DLD1 (cell line): Measurements from ENCODE around the gene LRP8.
"Not testable (repeated sequence)": the region's sequence is repeated elsewhere in the genome, so short reads cannot be mapped to it uniquely, and the experiment has no call there.

Source experiments
- in situ Hi-C: cut with HindIII; loops from 2 replicates; pipeline ENCODE4 v1.10.0; 2017; ENCODE audit warnings: low sequenced_read_pairs

The LRP8 gene

DNA sequence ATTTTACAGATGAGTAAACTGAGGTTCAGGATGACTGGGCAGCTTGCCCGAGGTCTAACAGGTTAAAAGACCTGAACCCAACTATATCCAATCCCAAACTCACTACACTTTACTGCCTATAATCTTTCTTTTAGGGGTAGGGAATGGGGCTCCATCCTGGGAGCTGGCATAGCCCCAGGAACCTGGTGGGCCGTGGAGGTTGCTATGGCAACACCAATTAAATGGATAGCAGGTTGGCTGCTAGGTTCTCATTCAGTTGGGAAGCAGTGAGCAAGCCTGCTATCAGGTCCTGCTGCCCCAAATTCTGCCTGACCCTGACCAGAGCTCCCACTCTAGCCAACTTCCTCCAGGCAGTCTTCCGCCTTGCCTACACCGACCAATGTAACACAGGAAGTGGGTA lies 40.9 kb downstream of the LRP8 start:
- in situ Hi-C loops = no loop called here

DNA sequence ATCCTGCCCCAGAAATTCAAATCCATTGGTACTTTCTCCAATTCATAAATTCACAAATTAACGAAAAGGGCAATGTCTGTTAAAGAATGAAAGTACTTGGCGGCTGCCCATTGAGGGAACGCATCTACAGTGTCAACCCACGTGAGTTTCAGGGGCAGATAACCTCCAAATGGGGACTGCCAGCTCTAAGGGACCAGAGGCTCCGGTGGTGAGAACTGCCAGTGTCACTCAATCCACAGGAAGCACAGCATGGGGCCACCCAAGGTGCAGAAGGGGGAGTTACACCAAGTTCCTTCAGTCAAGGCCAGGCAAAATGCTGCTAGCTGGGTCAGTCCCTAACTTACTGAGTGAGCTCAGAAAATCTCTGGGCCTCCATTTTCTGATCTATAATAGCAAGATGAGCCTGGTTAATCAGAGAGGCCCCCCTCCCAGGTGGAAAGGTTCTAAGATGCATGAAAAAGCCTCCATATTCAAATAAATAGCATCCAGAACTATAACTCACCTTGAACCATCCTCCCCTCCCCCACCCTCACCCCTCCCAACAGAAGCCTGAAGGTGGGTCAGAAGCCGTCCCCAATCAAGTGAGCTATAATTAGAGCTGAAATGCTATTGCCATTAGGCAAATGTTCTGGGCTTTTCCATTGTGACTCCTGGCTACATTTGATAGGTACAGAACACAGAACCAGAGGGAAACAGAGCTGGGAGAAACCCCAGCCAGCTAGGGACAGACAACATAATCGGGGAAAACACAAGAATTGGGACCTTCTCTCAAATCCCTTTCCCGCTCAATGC lies 41.7 kb downstream of the LRP8 start:
- in situ Hi-C loops = no loop called here

DNA sequence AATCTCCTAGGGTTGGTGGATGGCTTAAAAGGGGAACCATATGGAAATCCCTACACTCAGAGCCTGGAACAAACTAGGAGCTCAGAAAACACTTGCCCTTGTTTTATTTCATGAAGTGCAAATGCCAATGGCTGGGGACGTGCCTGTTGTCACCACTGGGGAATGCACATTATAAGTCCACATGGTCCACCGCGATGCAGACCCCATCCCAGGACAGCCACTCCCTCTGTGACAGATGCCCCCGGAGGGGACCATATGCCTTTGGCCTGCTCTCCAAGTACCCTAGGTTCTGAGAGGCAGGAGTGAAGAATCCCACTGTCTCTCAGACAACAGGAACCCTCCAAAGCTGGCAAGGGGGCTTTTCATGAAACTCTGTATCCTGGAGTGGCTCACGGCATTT lies 42.3 kb downstream of the LRP8 start:
- in situ Hi-C loops = no loop called here

GRCh38 chr1:53284224-53285020 lies 43.4 kb downstream of the LRP8 start:
- in situ Hi-C loops = no loop called here

DNA sequence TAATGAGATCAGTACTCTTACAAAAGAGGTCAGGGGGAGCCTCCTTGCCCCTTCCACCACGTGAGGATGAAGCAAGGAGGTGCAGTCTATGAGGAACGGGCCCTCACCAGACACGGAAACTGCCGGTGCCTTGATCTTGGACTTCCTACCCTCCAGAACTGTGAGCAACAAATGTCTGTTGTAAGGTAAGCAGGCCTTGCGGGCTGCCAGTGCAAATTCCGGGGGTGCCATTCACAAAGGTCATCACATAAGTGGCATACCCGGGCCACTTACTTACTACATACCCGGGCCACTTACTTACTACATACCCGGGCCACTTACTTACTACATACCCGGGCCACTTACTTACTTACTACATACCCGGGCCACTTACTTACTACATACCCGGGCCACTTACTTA lies 44.7 kb downstream of the LRP8 start:
- in situ Hi-C loops = not testable (repeated sequence)

GRCh38 chr1:53281133-53281532 lies 46.7 kb downstream of the LRP8 start:
- in situ Hi-C loops = no loop called here

DNA sequence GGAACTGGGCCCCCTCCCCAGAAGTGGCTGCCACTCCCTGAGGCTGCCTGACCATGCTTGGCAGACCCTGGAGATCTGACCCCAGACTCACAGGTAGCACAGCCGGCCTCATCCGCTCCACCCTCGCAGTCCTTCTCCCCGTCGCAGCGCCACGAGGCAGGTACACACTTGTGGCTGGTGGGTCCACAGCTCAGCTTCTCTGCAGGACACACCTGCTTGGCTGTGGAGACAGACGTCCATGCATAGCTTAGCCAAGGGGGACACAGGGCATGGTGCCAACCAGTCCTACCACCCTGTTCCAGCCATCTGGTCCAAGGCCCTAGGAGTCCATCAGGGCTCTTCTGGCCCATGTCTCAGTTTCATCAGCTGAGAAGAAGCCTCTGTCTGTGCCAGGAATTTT lies 47.4 kb downstream of the LRP8 start:
- in situ Hi-C loops = no loop called here

DNA sequence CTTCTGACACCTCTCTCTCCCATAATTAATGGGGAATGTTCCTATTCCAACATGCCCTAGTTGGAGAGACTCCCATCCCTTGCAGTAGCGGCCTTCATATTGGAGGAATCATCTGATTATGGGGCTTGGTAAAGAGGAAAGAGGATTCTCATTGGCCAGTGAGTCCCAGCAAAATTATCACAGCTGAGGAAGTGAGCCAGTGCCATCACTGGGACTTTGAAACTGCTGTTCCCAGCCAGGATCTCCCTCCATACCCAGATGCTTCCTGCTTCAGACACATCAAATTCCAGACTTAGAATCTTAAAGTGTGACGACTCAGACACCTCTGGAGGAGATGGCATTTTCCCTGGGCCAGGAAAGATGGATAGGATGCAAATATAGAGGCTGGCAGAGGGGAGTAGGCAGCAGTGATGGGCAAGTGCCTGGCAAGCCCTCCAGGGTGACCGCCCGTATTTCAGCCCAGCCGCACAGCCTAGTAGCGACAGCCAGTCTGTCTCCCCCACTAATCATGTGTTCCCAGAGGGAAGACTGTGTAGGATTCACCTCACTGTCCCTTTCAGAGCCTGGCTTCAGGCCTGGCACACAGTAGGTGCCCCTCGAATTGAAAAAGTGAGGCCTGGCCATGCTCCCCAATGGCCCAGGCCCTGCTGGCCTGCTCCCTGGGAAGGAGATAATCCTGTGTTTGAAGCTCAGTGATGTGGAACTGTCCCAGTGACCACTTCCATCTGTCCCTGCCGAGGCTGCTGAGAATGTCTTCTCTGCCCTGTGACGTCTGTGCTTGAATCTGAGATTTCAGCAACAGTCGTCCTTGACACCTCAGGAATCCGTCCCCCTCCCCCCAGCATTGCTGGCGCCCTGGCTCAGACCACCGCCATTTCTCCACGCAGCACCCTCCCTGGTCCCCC lies 48.3 kb downstream of the LRP8 start:
- in situ Hi-C loops = no loop called here

- in situ Hi-C loops = no loop called here
Observed at GRCh38 chr1:53278298-53278725, 49.6 kb downstream of the LRP8 start.

GRCh38 chr1:53277326-53277725 lies 50.5 kb downstream of the LRP8 start:
- in situ Hi-C loops = no loop called here

DNA sequence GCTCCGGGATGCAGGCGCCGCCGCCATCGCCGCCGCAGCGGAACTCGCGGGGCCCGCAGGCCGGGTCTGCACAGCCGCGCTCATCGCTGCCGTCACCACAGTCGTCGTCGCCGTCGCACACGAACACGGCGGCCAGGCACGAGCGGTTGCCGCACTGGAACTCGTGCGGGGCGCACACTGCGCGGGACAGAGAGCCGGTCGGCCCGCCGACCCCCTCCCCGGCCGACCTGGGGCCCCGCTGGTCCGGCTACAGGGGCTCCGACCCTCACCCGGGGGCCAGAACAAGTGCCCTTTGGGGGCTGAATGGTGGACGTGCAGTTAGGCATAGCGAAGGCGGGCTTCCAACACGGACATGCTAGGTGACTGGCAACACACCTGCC lies 51.0 kb downstream of the LRP8 start:
- in situ Hi-C loops = no loop called here

DNA sequence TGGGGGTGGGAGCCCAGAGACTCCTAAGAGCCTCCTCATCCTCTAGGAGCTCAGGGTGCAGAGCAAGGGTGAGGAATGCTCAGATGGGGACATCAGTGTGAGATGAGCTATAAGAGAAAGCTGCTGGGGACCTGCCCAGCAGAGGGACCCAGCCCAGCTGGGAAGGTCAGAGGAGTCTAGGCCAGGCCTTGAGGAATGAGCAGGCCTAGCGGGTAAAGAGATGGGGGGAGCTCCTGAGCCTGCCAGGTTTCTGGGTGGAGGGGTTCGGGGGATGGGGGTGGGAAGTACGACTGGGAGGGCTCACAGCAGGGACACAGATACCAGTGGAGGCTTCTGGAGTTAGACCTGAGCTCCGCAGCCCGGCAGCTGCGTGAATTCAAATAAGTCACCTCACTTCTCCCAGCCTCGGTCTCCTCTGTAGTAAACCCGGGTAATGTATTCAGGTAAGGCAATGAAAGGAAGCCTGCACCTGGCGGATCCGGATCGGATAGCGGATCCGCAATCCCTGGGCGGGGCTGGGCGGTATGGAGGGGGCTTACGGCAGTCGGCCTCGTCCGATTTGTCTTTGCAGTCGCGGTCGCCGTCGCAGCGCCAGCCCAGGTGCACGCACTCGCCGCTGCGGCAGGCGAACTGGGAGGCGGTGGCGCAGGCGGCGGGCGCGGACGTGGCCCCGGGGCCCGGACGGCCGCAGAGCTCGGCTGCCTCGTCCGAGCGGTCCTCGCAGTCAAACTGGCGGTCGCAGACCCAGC lies 51.5 kb downstream of the LRP8 start:
- in situ Hi-C loops = no loop called here

DNA sequence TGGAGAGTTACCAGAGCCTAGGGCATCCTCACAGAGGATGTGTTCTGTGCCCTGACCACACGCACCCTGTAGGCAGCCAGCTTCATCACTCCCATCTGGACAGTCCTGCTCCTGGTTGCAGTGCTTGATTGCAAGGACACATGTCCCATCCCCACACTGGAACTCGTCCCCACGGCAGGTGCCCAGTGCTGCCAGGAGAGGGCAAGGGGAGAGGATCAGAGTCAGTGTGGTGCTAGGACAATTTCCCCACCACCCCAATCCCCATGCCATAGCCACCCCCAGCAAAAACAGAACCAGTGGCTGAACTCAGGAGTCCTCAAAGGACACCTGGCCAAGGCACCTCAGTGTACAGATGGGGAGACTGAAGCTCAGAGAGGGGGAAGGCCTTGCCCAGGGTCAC lies 52.3 kb downstream of the LRP8 start:
- in situ Hi-C loops = no loop called here

- in situ Hi-C loops = no loop called here
Observed at GRCh38 chr1:53274541-53275185, 53.2 kb downstream of the LRP8 start.

DNA sequence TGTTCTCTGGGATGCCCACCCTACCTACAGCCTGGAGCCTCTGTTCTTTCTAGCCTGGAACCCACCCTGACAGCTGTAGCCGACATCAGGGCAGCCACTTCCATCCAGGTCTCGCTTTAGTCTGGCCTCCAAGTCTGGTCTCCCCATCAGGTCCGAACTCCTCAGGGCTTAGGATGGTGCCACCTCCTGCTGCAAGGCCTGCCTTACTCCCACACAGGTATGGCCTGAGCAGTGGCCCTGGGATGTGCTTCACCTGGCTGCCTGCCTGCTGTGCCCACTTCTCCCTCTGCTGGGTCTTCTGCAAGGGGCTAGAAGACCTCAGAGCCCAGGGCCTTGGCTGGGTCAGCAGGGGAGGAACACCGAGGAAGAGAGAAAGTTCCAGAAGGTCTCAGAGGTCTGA lies 53.8 kb downstream of the LRP8 start:
- in situ Hi-C loops = no loop called here

DNA sequence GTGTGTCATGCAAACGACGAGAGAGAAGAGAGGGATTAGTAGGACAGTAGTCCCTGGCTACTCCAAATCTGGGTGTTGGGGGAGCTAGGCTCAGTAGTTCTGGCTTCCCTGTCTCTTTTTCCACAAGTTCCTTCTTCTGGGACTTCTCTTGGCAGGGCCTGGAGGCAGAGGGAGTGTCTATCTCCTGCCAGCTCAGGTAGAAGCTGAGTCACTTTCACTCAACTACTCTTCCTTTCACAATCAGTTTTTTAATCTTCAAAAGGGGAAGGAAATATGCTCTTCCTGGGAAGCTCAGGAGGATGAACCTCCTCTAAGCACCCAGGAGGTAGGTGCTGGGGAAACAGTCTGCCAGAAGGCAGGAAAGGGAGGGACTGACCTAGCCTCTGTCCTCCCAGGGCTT lies 54.3 kb downstream of the LRP8 start:
- in situ Hi-C loops = no loop called here

- in situ Hi-C loops = no loop called here
Observed at GRCh38 chr1:53272349-53272748, 55.5 kb downstream of the LRP8 start.

- in situ Hi-C loops = no loop called here
Observed at GRCh38 chr1:53271446-53272090, 56.3 kb downstream of the LRP8 start.

- in situ Hi-C loops = no loop called here
Observed at GRCh38 chr1:53270873-53271272, 57.0 kb downstream of the LRP8 start.

GRCh38 chr1:53270107-53270506 lies 57.8 kb downstream of the LRP8 start:
- in situ Hi-C loops = no loop called here
